K562 (cell line): ENCODE measurements around the gene CD44. TPM values are rescaled to one million over a fixed set of nuclear protein-coding genes. Genes with fewer than 3 reads are reported as not detected.
A peak's percentile ranks its signal among the peaks of the same experiment; 100 is the strongest.

ENCODE experiments used
- ATAC-seq: fragments of 200-7000 bp; cut with Tn5 transposase; 3 replicates; pipeline ENCODE4 v1.9.1; 2020; ENCODE audit warnings: moderate library complexity
- BruUV-seq: library from RNA; stranded (reverse); fragments of 400-500 nt; replicated peaks from 2 replicates; lab custom pipeline; 2021; lab: Mats Ljungman, UMichigan
- CTCF ChIA-PET: fragments of 300-600 bp; formaldehyde crosslinking; extraction: SDS; loops from one replicate; lab custom pipeline; 2021; ENCODE audit warnings: low intra/inter-chr PET ratio; lab: Yijun Ruan, JAX
- POLR2A ChIA-PET: fragments of 300-600, 350-650 bp; sonication (Branson Sonifier 250); formaldehyde crosslinking; extraction: SDS; loops from one replicate; lab custom pipeline; 2021; ENCODE audit warnings: antibody characterized with exemption, inconsistent platforms; lab: Yijun Ruan, JAX
- DNase-seq, 4 experiments: peaks; one replicate each; pipeline versions ENCODE4 v3.0.0 to v3.0.0-alpha.2; 2011 to 2018; ENCODE audit warnings: low spot score in 3 of 4, mixed read lengths in 3 of 4; ENCODE audit errors: extremely low read depth in 1 of 4
- FAIRE-seq: peaks from 2 replicates; lab custom pipeline; 2011; peaks lifted over from hg19 to GRCh38; lab: Jason Lieb, UNC
- H2AFZ ChIP-seq: 2 replicates; pipeline ENCODE4 v1.6.0; 2011; ENCODE audit warnings: low read depth, low read length, control low read depth, inconsistent platforms
- H3K27ac ChIP-seq: fragments of 200-600 bp; 3 replicates; pipeline ENCODE4 v1.8.0; 2011; ENCODE audit warnings: low read depth, mild to moderate bottlenecking, control low read depth, inconsistent platforms, low read length, moderate library complexity, mixed read lengths; ENCODE audit errors: extremely low read depth
- H3K27me3 ChIP-seq, 2 experiments: fragments of 300-600 bp in 1 of 2; 2 replicates in 1 of 2; 3 replicates in 1 of 2; pipeline versions ENCODE4 v1.6.0 to v1.8.0; 2011; ENCODE audit warnings: inconsistent platforms in 2 of 2, low read length in 2 of 2, mild to moderate bottlenecking in 1 of 2, mixed read lengths in 1 of 2, moderate library complexity in 1 of 2; ENCODE audit not compliant: control insufficient read depth in 2 of 2, insufficient read depth in 2 of 2
- H3K36me3 ChIP-seq: fragments of 300-600 bp; 3 replicates; pipeline ENCODE4 v1.8.0; 2011; ENCODE audit warnings: mild to moderate bottlenecking, low read length, inconsistent platforms; ENCODE audit not compliant: control insufficient read depth, insufficient read depth
- H3K4me1 ChIP-seq, 2 experiments: fragments of 200-600 bp in 1 of 2; replicated peaks in 1 of 2; 2 replicates in 1 of 2; 3 replicates in 1 of 2; pipeline versions ENCODE4 v1.5.1 to v1.8.0; 2011; ENCODE audit warnings: inconsistent platforms in 2 of 2, low read length in 2 of 2, mild to moderate bottlenecking in 1 of 2, mixed read lengths in 1 of 2, moderate library complexity in 1 of 2; ENCODE audit not compliant: control insufficient read depth in 2 of 2, insufficient read depth in 2 of 2
- H3K4me2 ChIP-seq: 2 replicates; pipeline ENCODE4 v1.6.1; 2011; ENCODE audit warnings: low read length, control low read depth, inconsistent platforms, mixed read lengths; ENCODE audit not compliant: insufficient read depth
- H3K4me3 ChIP-seq: fragments of 200-600 bp; sonication (generic), shearing (Covaris generic); 2 replicates; pipeline ENCODE4 v1.5.1; 2016; ENCODE audit warnings: control low read depth, inconsistent platforms
- H3K79me2 ChIP-seq: fragments of 200-600 bp; 3 replicates; pipeline ENCODE4 v1.8.0; 2011; ENCODE audit warnings: low read length, inconsistent platforms; ENCODE audit not compliant: control insufficient read depth, insufficient read depth
- H3K9ac ChIP-seq, 2 experiments: 2 replicates each; pipeline versions ENCODE4 v1.6.0 to v1.6.1; 2011; ENCODE audit warnings: low read depth in 2 of 2, low read length in 2 of 2, control low read depth in 1 of 2, inconsistent platforms in 1 of 2, mild to moderate bottlenecking in 1 of 2, mixed read lengths in 1 of 2; ENCODE audit not compliant: insufficient read depth in 1 of 2
- H3K9me1 ChIP-seq: one replicate; pipeline ENCODE4 v1.6.0; 2011; ENCODE audit warnings: inconsistent platforms, mild to moderate bottlenecking, low read length, moderate library complexity; ENCODE audit not compliant: control insufficient read depth, insufficient read depth
- H3K9me3 ChIP-seq: replicated peaks from 2 replicates; pipeline ENCODE4 v1.5.1; 2011; ENCODE audit warnings: low read depth, low read length, inconsistent platforms; ENCODE audit not compliant: control insufficient read depth, insufficient read depth
- H4K20me1 ChIP-seq: replicated peaks from 2 replicates; pipeline ENCODE4 v1.6.1; 2011; ENCODE audit warnings: low read length, inconsistent platforms, mixed read lengths; ENCODE audit not compliant: control insufficient read depth, insufficient read depth
- CBFA2T3 ChIP-seq: fragments of 450-650 bp; IDR thresholded peaks from 2 replicates; pipeline ENCODE4 v1.6.1; 2017
- CEBPG ChIP-seq, 3 experiments: fragments of 200-800 bp in 1 of 3; sonication (Bioruptor generic) in 1 of 3; sonication (generic) in 1 of 3; formaldehyde crosslinking in 1 of 3; IDR thresholded peaks in 2 of 3; conservative IDR thresholded peaks in 1 of 3; 2 replicates each; pipeline versions ENCODE4 v1.6.1 to v1.8.0; 2016 to 2022; ENCODE audit warnings: missing compliant biosample characterization in 2 of 3, missing genetic modification characterization in 2 of 3, mild to moderate bottlenecking in 1 of 3, missing genetic modification reagents in 1 of 3
- CSDE1 ChIP-seq, 2 experiments: fragments of 450-650 bp; IDR thresholded peaks; 2 replicates each; pipeline ENCODE4 v1.6.1; 2016; ENCODE audit warnings: mild to moderate bottlenecking in 1 of 2
- DLX4 ChIP-seq: fragments of 250-450 bp; sonication (Bioruptor Pico); IDR thresholded peaks from 2 replicates; pipeline ENCODE4 v1.6.1; 2021; ENCODE audit warnings: mild to moderate bottlenecking
- KDM1A ChIP-seq, 2 experiments: fragments of 450-650 bp; IDR thresholded peaks; 2 replicates each; pipeline ENCODE4 v1.6.1; 2016; ENCODE audit warnings: mild to moderate bottlenecking in 2 of 2
- NR2C1 ChIP-seq, 2 experiments: fragments of 450-650 bp; IDR thresholded peaks; 2 replicates each; pipeline ENCODE4 v1.6.1; 2017; ENCODE audit warnings: mild to moderate bottlenecking in 2 of 2, antibody characterized with exemption in 1 of 2, inconsistent platforms in 1 of 2, missing compliant biosample characterization in 1 of 2, missing genetic modification characterization in 1 of 2
- NR2C2 ChIP-seq, 2 experiments: fragments of 200-800 bp in 1 of 2; sonication (Bioruptor generic) in 1 of 2; sonication (generic) in 1 of 2; formaldehyde crosslinking in 1 of 2; IDR thresholded peaks; 2 replicates each; pipeline versions ENCODE4 v1.6.1 to v1.8.0; 2016 to 2022; ENCODE audit warnings: mild to moderate bottlenecking in 1 of 2, missing compliant biosample characterization in 1 of 2, missing genetic modification characterization in 1 of 2, missing genetic modification reagents in 1 of 2
- RCOR1 ChIP-seq, 2 experiments: IDR thresholded peaks; 2 replicates each; pipeline ENCODE4 v1.6.1; 2012; ENCODE audit warnings: low read depth in 2 of 2, low read length in 2 of 2, borderline replicate concordance in 1 of 2, improper control_type of control experiment in 1 of 2
- RUNX1 ChIP-seq: sonication (generic); IDR thresholded peaks from 2 replicates; pipeline ENCODE4 v1.6.1; 2016; ENCODE audit warnings: antibody characterized with exemption, low read depth
- TCF3 ChIP-seq: sonication (generic); formaldehyde crosslinking; IDR thresholded peaks from 2 replicates; pipeline ENCODE4 v1.4.0; 2020; ENCODE audit warnings: mild to moderate bottlenecking, missing genetic modification reagents
- WGBS: fragments of 100-300 bp; shearing (Covaris generic); methylation state at CpG from one replicate; pipeline ENCODE4 v1.1.6; 2016; ENCODE audit warnings: low coverage, mixed read lengths; ENCODE audit not compliant: insufficient coverage; ENCODE audit errors: missing lambda C conversion rate; 5-methylcytosine and 5-hydroxymethylcytosine counted together
- in situ Hi-C: fragments of 300-500 bp; cut with MboI; formaldehyde crosslinking; loops from 4 replicates; pipeline ENCODE4 v1.15.0; 2018; ENCODE audit warnings: inconsistent platforms, mixed read lengths
- intact Hi-C: fragments of 100-400 bp; cut with micrococcal nuclease; formaldehyde crosslinking; loops from 2 replicates; pipeline ENCODE4 v1.14.2; 2022
- polyA plus RNA-seq, 8 experiments: library from polyadenylated mRNA; depleted of rRNA in 4 of 8; stranded (reverse) in 5 of 8; unstranded in 3 of 8; fragments of >200 nt; fragmentation: Nextera tagmentation in 2 of 8; fragmentation: Illumina TruSeq in 1 of 8; extraction: Ambion mirVana in 2 of 8; extraction: Trizol in 1 of 8; gene quantifications; 2 replicates each; pipeline versions ENCODE4 v1.2.1 to v1.2.3, GENCODE V29; 2011 to 2014; ENCODE audit warnings: inconsistent platforms in 1 of 8, missing spikeins in 1 of 8
- total RNA-seq, 7 experiments: library from RNA; depleted of rRNA in 6 of 7; stranded (reverse); fragments of >200 nt in 6 of 7; fragmentation: Illumina TruSeq in 2 of 7; extraction: Trizol in 2 of 7; gene quantifications; 2 replicates each; pipeline versions ENCODE4 v1.2.1 to v1.2.3, GENCODE V29; 2011 to 2021; ENCODE audit warnings: low replicate concordance in 1 of 7
- TF ChIP-seq, protein P1 (sequence below): fragments of 250-450 bp; sonication (Bioruptor Pico); IDR thresholded peaks from 2 replicates; pipeline ENCODE4 v1.8.0; 2021; ENCODE audit warnings: mild to moderate bottlenecking, moderate library complexity

CD44 gene
- total and polyA plus RNA-seq, 9 of the 15 experiments (the other 6 are each of a cell fraction or from before 2014, with no cell fraction given) = 1.2 to 13.9 (median 3.0) TPM

GRCh38 chr11:35192347-35192746 lies 53.4 kb downstream of the CD44 start:
- Histone ChIP-seq H3K27me3 (0 out of 5 replicates have a peak, but pooled peaks cover 0 to 2% of the 10 kb centered on the region in 2 experiments), H2AFZ (no peak overlapping the region), H3K27ac (no peak overlapping the region), H3K79me2 (no peaks in the 10 kb centered on the region), H3K36me3 (no peaks in the 10 kb centered on the region), H3K9me1 (no peaks in the 10 kb centered on the region), H3K9me3 (no peaks in the 10 kb centered on the region), H3K4me2 (no peak overlapping the region), H3K4me1 (no peaks in the 10 kb centered on the region), H3K9ac (no peak overlapping the region), H4K20me1 (no peaks in the 10 kb centered on the region), H3K4me3 (no peak overlapping the region)
- intact Hi-C loops (no loop called here), in situ Hi-C loops (no loop called here)
- no peak for DNase-seq
- CTCF ChIA-PET = no interaction called here
- WGBS = 0% methylated on average over 3 of the region's 3 CpGs
- ATAC-seq = no peak
- POLR2A ChIA-PET = interaction anchor here (0.6 to 0.8 kb wide), 2 partner anchors 18 to 701 kb away, joined by 3 to 4 read pairs; no protein-coding TSS in a partner anchor
- no peak for FAIRE-seq
- TF ChIP-seq CSDE1 (IDR thresholded peaks at IDR 0.05) (no peak), DLX4 (CRISPR knock-in tag) (no peak), NR2C1 (IDR thresholded peaks at IDR 0.05) (no peak), NR2C1 (tag; IDR thresholded peaks at IDR 0.05) (peak; percentile 43; the same call in 1 of the 2 replicates), NR2C2 (CRISPR knock-in tag; IDR thresholded peaks at IDR 0.05) (no peak), NR2C2 (tag; IDR thresholded peaks at IDR 0.05) (peak; percentile 17; the same call in 1 of the 2 replicates), RCOR1 (IDR thresholded peaks at IDR 0.05; ENCODE audit: borderline replicate concordance in 1 of 2, low read depth in 2 of 2, low read length in 2 of 2) (peak in 1 of 2 experiments; percentile 75; a peak in 2 of 4 replicates), TCF3 (CRISPR knock-in tag) (0 out of 2 replicates have a peak, but pooled peaks have one; percentile 30), KDM1A (IDR thresholded peaks at IDR 0.05) (peak; percentile 53 to 66; a peak in 2 of 4 replicates), CEBPG (CRISPR knock-in tag; IDR thresholded peaks at IDR 0.05) (peak; percentile 33; the same call in 1 of the 2 replicates), CEBPG (tag; conservative IDR thresholded peaks at IDR 0.05 in 1 of 2, IDR thresholded peaks at IDR 0.05 in 1 of 2) (no peak), CBFA2T3 (peak; percentile 35), RUNX1 (no peak)
- TF ChIP-seq, protein P1, sequence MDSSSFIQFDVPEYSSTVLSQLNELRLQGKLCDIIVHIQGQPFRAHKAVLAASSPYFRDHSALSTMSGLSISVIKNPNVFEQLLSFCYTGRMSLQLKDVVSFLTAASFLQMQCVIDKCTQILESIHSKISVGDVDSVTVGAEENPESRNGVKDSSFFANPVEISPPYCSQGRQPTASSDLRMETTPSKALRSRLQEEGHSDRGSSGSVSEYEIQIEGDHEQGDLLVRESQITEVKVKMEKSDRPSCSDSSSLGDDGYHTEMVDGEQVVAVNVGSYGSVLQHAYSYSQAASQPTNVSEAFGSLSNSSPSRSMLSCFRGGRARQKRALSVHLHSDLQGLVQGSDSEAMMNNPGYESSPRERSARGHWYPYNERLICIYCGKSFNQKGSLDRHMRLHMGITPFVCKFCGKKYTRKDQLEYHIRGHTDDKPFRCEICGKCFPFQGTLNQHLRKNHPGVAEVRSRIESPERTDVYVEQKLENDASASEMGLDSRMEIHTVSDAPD (CRISPR knock-in tag) = no peak
- no TSS peak for BruUV-seq
